Mononuclear cell (primary cell): ENCODE results near the gene MAPK1. TPM values are rescaled to one million over a fixed set of nuclear protein-coding genes. Genes with fewer than 3 reads are reported as not detected.
"Not testable (repeated sequence)": the region's sequence is repeated elsewhere in the genome, so short reads cannot be mapped to it uniquely, and the experiment has no call there.

Source experiments
- H3K27me3 ChIP-seq: 2 replicates; pipeline ENCODE4 v1.6.0; 2011; ENCODE audit warnings: low read length, control low read depth; ENCODE audit not compliant: insufficient read depth
- H3K4me1 ChIP-seq: 2 replicates; pipeline ENCODE4 v1.5.1; 2011; ENCODE audit warnings: mild to moderate bottlenecking, low read length, control low read depth; ENCODE audit not compliant: insufficient read depth
- H3K4me3 ChIP-seq: 2 replicates; pipeline ENCODE4 v1.5.1; 2011; ENCODE audit warnings: mild to moderate bottlenecking, low read length, moderate library complexity
- H3K9me3 ChIP-seq: 2 replicates; pipeline ENCODE4 v1.5.1; 2011; ENCODE audit warnings: low read depth, mild to moderate bottlenecking, control low read depth, low read length
- total RNA-seq: library from RNA; depleted of rRNA; stranded (reverse); fragments of >200 nt; gene quantifications from one replicate; pipeline ENCODE4 v1.2.3, GENCODE V29; 2012

The MAPK1 gene
- total RNA-seq, 1 donor = 30.0 TPM

GRCh38 chr22:21824445-21824912 lies 43.0 kb downstream of the MAPK1 start:
- no peak overlapping the region for H3K4me3 ChIP-seq
- no peaks in the 10 kb centered on the region for H3K27me3 ChIP-seq
- H3K4me1 ChIP-seq = peaks cover 42% of the 10 kb centered on the region
- H3K9me3 ChIP-seq = no peaks in the 10 kb centered on the region

- Histone ChIP-seq H3K27me3 (no peaks in the 10 kb centered on the region), H3K4me3 (no peak overlapping the region), H3K4me1 (peaks cover 48% of the 10 kb centered on the region), H3K9me3 (no peaks in the 10 kb centered on the region)
Measured at GRCh38 chr22:21823740-21824444, 43.6 kb downstream of the MAPK1 start.

DNA sequence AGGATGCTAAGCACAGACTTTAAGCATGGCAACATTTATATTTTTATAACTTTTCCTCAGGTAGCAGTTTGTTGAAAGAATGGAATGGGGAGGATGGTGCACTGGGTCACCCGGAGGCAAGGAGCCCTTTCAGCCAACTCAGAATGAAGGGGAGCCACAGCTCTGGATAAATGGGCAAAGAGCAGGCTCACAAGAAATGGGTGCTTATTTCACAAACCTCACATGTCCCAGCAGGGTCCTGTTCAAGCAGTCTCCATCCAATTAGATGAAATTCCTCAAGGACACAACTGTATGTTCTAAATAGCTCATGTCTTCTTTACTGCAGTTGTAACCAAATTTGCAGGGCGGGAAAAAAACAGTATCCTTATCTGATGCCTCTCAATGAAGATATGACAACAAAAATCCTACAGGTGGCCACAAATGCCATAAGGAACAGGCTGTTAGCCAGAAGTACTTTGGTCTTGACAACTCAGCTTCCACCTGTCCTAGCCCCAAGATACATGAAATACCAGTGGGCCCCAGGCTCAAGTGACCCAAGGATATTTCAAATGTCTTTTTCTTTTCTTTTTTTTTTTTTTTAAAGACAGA lies 48.2 kb downstream of the MAPK1 start:
- no peak overlapping the region for H3K4me3 ChIP-seq

DNA sequence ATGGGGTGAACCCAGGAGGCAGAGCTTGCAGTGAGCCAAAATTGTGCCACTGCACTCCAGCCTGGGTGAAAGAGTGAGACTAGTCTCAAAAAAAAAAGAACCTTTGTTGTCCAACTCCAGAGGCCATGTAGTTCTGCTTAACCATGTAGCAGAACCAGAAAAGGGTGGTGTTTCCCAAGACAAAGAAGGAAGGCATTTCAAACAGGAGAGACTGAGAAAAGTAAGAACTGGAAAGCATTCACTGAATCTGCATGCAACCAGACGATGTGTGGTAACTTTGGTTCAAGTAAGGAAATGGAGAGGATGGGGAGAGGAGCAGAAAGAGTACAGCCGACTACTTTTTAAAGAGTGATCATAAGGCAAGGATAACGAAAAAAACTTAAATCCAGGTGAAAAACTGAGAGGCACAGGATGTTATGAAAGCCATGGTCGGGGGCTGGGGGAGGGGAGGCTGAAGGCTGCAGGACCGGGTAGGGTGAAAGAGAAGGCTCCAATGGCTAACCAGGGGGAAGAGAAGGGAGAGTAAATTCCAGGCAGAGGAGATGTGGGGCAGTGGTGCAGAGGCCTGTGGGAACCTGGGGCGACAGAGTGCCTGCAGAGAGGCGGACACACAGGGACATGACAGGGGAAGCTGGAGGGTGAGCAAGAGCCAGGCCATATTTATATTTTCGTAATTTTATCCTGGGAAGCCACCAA lies 48.8 kb downstream of the MAPK1 start:
- Histone ChIP-seq H3K27me3 (no peaks in the 10 kb centered on the region), H3K9me3 (no peaks in the 10 kb centered on the region), H3K4me3 (no peak overlapping the region), H3K4me1 (peaks cover 73% of the 10 kb centered on the region)

More for the DNA sequence above, 48.2 kb downstream of the MAPK1 start:
- Histone ChIP-seq H3K27me3 (no peaks in the 10 kb centered on the region), H3K9me3 (no peaks in the 10 kb centered on the region), H3K4me1 (peaks cover 75% of the 10 kb centered on the region)

DNA sequence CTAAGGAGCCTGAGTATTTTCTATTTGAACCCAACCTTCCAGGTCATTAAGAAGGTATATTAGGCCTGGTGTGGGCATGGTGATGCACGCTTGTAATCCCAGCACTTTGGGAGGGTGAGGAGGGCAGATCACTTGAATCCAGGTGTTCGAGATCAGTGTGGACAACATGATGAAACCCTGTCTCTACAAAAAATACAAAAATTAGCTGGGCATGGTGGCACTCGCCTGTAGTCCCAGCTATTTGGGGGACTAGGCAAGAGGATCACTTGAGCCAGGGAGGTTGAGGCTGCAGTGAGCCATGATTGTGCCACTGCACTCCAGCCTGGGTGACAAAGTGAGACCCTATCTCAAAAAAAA lies 50.0 kb downstream of the MAPK1 start:
- Histone ChIP-seq H3K4me1 (peaks cover 71% of the 10 kb centered on the region), H3K4me3 (peak overlapping the region; percentile 25)
- H3K9me3 ChIP-seq, H3K27me3 ChIP-seq: not testable (repeated sequence)

DNA sequence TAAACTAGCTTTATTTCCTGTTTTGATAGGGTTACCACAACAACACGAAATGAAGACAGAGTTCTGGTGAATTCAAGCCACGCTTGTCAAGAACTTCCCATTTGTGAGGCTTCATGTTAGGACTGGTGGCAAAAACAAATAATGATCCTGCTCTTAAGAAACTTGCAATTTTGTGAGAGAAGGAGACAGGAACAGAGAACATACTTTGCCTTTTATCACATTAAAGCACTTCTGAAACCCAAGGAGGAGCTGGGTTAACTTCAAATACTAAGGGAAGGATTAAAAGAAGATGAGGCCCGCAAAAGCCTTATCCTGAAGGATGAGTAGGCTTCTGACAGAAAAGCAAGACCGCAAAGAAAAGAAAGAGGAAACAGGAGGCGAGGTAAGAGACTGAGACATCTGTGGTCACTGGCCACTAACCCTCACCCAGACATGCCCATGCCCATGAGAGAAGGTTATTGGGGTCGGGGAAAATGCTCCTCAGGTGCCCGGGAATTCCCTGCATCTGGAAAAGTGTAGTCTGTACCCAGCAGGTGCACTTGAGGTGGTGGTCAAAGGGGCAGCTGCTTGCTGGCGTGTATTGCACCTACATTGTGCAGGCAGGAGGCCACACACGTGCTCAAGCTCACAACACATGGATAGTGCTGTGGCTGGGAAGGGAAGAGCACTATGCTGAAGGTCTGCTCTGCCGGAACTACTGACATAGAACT lies 50.5 kb downstream of the MAPK1 start:
- H3K4me3 ChIP-seq = peak overlapping the region; percentile 25
- peaks cover 71% of the 10 kb centered on the region for H3K4me1 ChIP-seq
- no peaks in the 10 kb centered on the region for H3K9me3 ChIP-seq
- H3K27me3 ChIP-seq = no peaks in the 10 kb centered on the region

DNA sequence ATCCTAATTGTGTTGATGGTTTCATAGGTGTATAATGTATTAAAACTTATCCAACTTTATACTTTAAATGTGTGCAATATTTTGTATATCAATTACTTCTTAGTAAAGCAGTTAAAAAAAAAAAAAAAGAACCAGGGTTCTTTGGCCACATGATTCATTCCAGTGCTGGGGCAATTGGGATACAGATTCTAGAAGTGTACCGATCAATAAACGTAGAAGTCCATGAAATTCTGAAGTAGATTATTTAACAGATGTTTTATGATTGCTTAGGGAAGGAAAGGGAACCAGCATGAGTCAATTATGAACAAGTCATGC lies 51.0 kb downstream of the MAPK1 start:
- no peaks in the 10 kb centered on the region for H3K9me3 ChIP-seq
- no peak overlapping the region for H3K4me3 ChIP-seq
- H3K27me3 ChIP-seq = no peaks in the 10 kb centered on the region
- peaks cover 71% of the 10 kb centered on the region for H3K4me1 ChIP-seq

GRCh38 chr22:21815958-21816357 lies 51.5 kb downstream of the MAPK1 start:
- Histone ChIP-seq H3K9me3 (no peaks in the 10 kb centered on the region), H3K27me3 (no peaks in the 10 kb centered on the region), H3K4me3 (no peak overlapping the region), H3K4me1 (peaks cover 74% of the 10 kb centered on the region)

- Histone ChIP-seq H3K4me3 (no peak overlapping the region), H3K4me1 (peaks cover 78% of the 10 kb centered on the region), H3K9me3 (no peaks in the 10 kb centered on the region), H3K27me3 (no peaks in the 10 kb centered on the region)
Measured at GRCh38 chr22:21815357-21815756, 52.1 kb downstream of the MAPK1 start.

DNA sequence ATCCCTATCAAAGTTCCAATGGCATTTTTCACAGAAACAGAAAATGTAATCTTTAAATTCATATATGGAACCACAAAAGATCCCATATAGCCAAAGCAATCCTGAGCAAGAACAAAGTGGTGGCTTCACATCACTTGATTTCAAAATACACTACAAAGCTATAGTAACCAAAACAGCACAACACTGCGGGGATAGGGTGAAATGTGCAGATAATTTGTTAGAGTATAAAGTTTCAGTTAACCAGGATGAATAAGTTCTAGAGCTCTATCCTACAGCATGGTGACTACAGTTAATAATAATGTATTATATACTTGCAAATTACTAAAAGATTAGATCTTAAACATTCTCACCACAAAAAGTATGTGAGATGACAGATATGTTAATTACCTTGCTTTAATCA lies 55.5 kb downstream of the MAPK1 start:
- H3K4me3 ChIP-seq = no peak overlapping the region

DNA sequence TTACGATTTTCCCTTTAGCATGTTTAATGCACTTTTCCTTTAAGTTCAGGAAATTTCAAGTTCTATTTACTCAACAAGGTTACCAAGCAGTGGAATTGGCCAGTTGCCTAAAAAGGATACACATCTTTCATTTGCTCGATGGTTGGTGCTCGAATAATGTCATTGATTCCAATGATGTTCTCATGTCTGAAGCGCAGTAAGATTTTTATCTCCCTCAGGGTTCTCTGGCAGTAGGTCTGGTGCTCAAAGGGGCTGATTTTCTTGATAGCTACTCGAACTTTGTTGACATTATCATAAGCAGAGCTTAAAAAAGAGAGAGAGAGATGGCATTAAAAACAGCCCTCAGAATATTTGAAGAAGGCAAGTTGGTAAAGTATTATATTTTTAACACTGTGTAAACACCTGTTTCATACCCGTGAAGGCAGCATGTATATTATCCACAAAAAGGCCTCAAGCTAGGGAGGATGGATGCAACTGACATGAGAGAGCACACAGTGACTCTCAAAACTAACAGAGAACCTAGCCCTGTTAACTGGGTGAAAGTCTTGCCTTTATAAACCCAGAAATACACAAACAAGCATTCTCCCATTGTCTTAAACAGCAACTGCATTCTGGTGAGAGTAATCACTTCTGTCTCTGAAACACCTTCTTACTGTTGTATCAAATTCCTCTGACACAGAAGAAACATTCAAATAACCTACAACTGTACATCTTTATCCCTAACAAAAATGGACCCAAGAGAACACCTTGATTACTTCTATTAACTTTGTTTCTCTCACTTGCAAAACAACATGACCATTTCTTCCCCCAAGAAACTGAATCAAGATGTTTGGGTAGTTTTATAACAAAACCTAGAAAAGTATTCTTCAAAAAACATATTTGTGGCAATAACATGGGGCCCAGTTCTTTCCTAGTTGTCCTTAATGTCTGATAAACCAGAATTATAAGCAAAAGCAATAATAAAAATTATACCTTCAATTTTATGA lies 59.6 kb downstream of the MAPK1 start:
- no peaks in the 10 kb centered on the region for H3K9me3 ChIP-seq
- H3K4me3 ChIP-seq = no peak overlapping the region
- H3K4me1 ChIP-seq = peaks cover 16% of the 10 kb centered on the region
- no peaks in the 10 kb centered on the region for H3K27me3 ChIP-seq

More for the DNA sequence above, 55.5 kb downstream of the MAPK1 start:
- Histone ChIP-seq H3K27me3 (no peaks in the 10 kb centered on the region), H3K9me3 (no peaks in the 10 kb centered on the region), H3K4me1 (peaks cover 53% of the 10 kb centered on the region)

DNA sequence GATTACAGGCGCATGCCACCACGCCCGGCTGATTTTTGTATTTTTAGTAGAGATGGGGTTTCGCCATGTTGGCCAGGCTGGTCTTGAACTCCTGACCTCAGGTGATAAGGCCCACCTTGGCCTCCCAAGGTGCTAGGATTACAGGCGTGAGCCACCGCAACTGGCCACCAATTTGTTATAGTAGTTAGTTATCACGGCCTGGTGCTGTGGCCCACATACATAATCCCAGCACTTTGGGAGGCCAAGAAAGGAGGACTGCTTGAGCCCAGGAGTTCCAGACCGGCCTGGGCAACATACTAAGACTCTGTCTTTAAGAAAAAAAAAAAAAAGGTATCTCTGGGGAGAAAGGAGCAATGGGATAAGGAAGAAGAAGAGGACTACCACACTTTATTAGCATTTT lies 62.1 kb downstream of the MAPK1 start:
- H3K9me3 ChIP-seq = not testable (repeated sequence)

DNA sequence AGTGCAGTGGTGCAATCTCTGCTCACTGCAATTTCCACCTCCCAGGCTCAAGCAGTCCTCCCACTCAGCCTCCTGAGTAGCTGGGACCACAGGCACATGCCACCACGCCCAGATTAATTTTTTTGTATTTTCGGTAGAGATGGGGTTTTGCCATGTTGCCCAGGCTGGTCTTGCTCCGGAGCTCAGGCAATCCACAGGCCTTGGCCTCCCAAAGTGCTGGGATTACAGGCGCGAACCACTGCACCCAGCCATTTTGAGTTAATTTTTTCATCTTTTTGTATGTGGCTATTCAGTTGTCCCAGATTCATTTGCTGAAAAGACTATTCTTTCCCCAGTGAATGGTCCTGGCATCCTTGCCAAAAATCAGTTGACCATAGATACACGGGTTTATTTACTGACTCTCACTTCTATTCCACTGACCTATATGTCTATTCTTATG lies 63.6 kb downstream of the MAPK1 start:
- no peaks in the 10 kb centered on the region for H3K9me3 ChIP-seq
- no peak overlapping the region for H3K4me3 ChIP-seq
- H3K27me3 ChIP-seq = no peaks in the 10 kb centered on the region
- no peaks in the 10 kb centered on the region for H3K4me1 ChIP-seq

More for the DNA sequence above, 62.1 kb downstream of the MAPK1 start:
- not testable (repeated sequence) for H3K4me3 ChIP-seq, H3K4me1 ChIP-seq, H3K27me3 ChIP-seq

- Histone ChIP-seq H3K9me3 (no peaks in the 10 kb centered on the region), H3K27me3 (no peaks in the 10 kb centered on the region), H3K4me3 (no peak overlapping the region), H3K4me1 (no peaks in the 10 kb centered on the region)
Measured at GRCh38 chr22:21802673-21803072, 64.8 kb downstream of the MAPK1 start.
